Body of pancreas (tissue), 4 donors: ENCODE data around the gene BCL3. TPM values are rescaled to one million over a fixed set of nuclear protein-coding genes. Genes with fewer than 3 reads are reported as not detected.
A peak's percentile ranks its signal among the peaks of the same experiment; 100 is the strongest.

Experiments used
- ATAC-seq: fragments of 150-250 bp; one replicate; pipeline ENCODE4 v1.9.1; 2016
- DNase-seq, 4 donors: peaks; one replicate each; pipeline ENCODE4 v3.0.0-alpha.2; 2019
- H3K27ac ChIP-seq, 4 donors: fragments of 200-600 bp; sonication (generic); 1 replicate in 3 of 4; 2 replicates in 1 of 4; pipeline versions ENCODE4 v1.5.1 to v1.6.1; 2016 to 2019; ENCODE audit warnings: mild to moderate bottlenecking in 1 of 4, mixed read lengths in 1 of 4, moderate library complexity in 1 of 4
- H3K27me3 ChIP-seq, 2 donors: fragments of 200-600 bp; sonication (generic); one replicate each; pipeline ENCODE4 v1.6.0; 2016; ENCODE audit warnings: mild to moderate bottlenecking in 1 of 2
- H3K36me3 ChIP-seq, 2 donors: fragments of 200-600 bp; sonication (generic); replicated peaks in 1 of 2; 2 replicates each; pipeline ENCODE4 v1.5.1; 2016; ENCODE audit warnings: low read depth in 2 of 2; ENCODE audit not compliant: insufficient read depth in 1 of 2
- H3K4me1 ChIP-seq: fragments of 200-600 bp; sonication (generic); one replicate; pipeline ENCODE4 v1.6.0; 2016
- H3K4me3 ChIP-seq, 2 donors: fragments of 200-600 bp; sonication (generic); 1 replicate in 1 of 2; 2 replicates in 1 of 2; pipeline ENCODE4 v1.5.1; 2016 to 2019
- H3K9me3 ChIP-seq, 3 donors: fragments of 200-600 bp; sonication (generic); 1 replicate in 2 of 3; 2 replicates in 1 of 3; pipeline ENCODE4 v1.5.1; 2016
- POLR2A ChIP-seq, 3 donors: fragments of 450-650 bp; IDR thresholded peaks; one replicate each; pipeline ENCODE4 v1.6.1; 2016; ENCODE audit warnings: antibody characterized with exemption in 3 of 3, mild to moderate bottlenecking in 2 of 3
- WGBS, 2 donors: methylation state at CpG; one replicate each; pipeline ENCODE4 v1.1.5; 2017; 5-methylcytosine and 5-hydroxymethylcytosine counted together
- intact Hi-C: fragments of 100-400 bp; cut with DNase I; formaldehyde crosslinking; loops from one replicate; pipeline ENCODE4 v1.15.1; 2023
- total RNA-seq, 2 donors: library from RNA; depleted of rRNA; stranded (reverse); fragments of >200 nt; gene quantifications; one replicate each; pipeline ENCODE4 v1.1.0, GENCODE V29; 2016
- TF ChIP-seq, protein P1 (sequence below), 7 experiments: fragments of 450-650 bp in 4 of 7; fragments of 200-600 bp in 3 of 7; sonication (generic) in 3 of 7; IDR thresholded peaks; one replicate each; pipeline ENCODE4 v1.5.1; 2016 to 2019; ENCODE audit warnings: antibody characterized with exemption in 7 of 7

The BCL3 gene
- total RNA-seq, 2 donors from 2014 or later = 26.2 to 72.5 TPM

DNA sequence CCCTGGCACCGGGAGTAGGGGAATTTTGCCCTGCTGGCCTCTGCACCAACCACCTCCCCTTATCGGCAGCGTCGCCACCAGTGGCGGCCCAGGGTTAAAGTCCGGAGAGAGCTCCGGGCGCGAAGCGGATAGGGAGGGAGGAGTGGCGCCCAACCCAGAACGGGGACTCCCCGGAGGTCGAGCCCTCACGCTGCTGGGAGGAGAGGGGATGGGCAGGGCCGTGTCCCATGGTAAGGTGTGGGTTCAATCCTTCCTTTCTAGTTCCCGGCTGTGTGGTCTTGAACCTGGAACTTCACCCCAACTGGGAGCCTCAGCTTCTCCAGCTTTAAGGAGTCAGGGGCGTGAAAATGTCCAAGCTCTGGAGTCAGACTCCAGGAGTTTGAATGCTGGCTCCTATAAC, 23.3 kb upstream of the BCL3 start:
- Histone ChIP-seq H3K4me3 (no peak overlapping the region), H3K4me1 (peaks cover 35% of the 10 kb centered on the region), H3K36me3 (no peaks in the 10 kb centered on the region), H3K27me3 (no peaks in the 10 kb centered on the region), H3K27ac (peak overlapping the region; percentile 70 to 86 (median 83)), H3K9me3 (no peaks in the 10 kb centered on the region)
- TF ChIP-seq, protein P1, sequence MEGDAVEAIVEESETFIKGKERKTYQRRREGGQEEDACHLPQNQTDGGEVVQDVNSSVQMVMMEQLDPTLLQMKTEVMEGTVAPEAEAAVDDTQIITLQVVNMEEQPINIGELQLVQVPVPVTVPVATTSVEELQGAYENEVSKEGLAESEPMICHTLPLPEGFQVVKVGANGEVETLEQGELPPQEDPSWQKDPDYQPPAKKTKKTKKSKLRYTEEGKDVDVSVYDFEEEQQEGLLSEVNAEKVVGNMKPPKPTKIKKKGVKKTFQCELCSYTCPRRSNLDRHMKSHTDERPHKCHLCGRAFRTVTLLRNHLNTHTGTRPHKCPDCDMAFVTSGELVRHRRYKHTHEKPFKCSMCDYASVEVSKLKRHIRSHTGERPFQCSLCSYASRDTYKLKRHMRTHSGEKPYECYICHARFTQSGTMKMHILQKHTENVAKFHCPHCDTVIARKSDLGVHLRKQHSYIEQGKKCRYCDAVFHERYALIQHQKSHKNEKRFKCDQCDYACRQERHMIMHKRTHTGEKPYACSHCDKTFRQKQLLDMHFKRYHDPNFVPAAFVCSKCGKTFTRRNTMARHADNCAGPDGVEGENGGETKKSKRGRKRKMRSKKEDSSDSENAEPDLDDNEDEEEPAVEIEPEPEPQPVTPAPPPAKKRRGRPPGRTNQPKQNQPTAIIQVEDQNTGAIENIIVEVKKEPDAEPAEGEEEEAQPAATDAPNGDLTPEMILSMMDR (IDR thresholded peaks at IDR 0.05) = peak in 2 of 7 experiments; percentile 15 to 20
- peak in 1 of 3 donors; percentile 33 for TF ChIP-seq POLR2A (IDR thresholded peaks at IDR 0.05)
- 4% methylated on average over 18 of the region's 18 CpGs; no CpG with 5 or more reads in 1 of the 2 donors for WGBS, 2 donors
- intact Hi-C loops = loop anchor here (5.0 kb wide), 1 partner anchor 37 kb away; no protein-coding TSS in a partner anchor
- peak; percentile 88 for ATAC-seq
- peak; percentile 82 to 90 (median 86) for DNase-seq

DNA sequence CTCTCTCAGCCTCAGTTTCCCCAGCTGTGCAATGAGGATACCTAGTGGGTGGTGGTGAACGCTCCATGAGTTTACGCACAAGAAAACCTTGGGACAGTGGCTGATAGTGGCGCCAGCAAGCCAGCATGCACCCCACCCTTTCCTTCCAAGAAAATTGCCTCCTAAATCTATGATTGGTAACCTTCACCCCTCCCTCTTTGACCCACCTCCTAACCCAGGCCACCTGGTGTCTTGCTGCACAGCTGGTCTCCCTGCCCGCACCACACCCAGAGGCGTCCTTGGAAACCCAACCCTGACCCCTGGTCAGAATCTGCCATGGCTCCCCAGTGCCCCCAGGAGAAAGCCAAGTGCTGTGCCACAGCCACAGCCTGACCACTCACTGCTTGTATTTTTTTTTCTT, 22.8 kb upstream of the BCL3 start:
- H3K27ac ChIP-seq = peak overlapping the region; percentile 70 to 86 (median 83)
- no peak for TF ChIP-seq POLR2A (IDR thresholded peaks at IDR 0.05)
- TF ChIP-seq, protein P1 (IDR thresholded peaks at IDR 0.05) = no peak
- no peaks in the 10 kb centered on the region for H3K9me3 ChIP-seq
- intact Hi-C loops = loop anchor here (5.0 kb wide), 1 partner anchor 37 kb away; no protein-coding TSS in a partner anchor
- H3K36me3 ChIP-seq = no peaks in the 10 kb centered on the region
- no peaks in the 10 kb centered on the region for H3K27me3 ChIP-seq
- H3K4me1 ChIP-seq = peaks cover 32% of the 10 kb centered on the region
- DNase-seq = peak in 3 of 4 donors; percentile 25 to 44 (median 29)
- H3K4me3 ChIP-seq = no peak overlapping the region
- no peak for ATAC-seq
- WGBS, 2 donors = 33 to 44% methylated on average over 4 to 5 of the region's 5 CpGs

DNA sequence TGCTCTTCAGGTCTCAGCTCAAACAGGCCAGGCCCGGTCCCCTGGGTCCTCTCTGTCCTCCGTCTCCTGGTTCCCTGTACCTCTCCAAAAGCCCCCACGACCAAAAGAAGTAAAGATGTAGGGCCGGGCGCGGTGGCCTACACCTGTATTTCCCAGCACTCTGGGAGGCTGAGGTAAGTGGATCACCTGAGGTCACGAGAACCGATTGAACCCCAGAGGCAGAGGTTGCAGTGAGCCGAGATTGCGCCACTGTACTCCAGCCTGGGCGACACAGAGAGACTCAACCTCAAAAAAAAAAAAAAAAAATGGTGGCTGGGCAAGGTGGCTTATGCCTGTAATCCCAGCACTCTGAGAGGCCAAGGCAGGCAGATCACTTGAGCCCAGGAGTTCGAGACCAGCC, 22.0 kb upstream of the BCL3 start:
- intact Hi-C loops = loop anchor here (5.0 kb wide), 1 partner anchor 36 kb away; no protein-coding TSS in a partner anchor
- DNase-seq = no peak
- no peaks in the 10 kb centered on the region for H3K27me3 ChIP-seq
- no peaks in the 10 kb centered on the region for H3K9me3 ChIP-seq
- no peaks in the 10 kb centered on the region for H3K36me3 ChIP-seq
- 77 to 78% methylated on average over 12 of the region's 12 CpGs for WGBS, 2 donors
- H3K27ac ChIP-seq = peak overlapping the region in 1 of 4 donors; percentile 84
- H3K4me3 ChIP-seq = no peak overlapping the region
- no peak for ATAC-seq
- TF ChIP-seq, protein P1 (IDR thresholded peaks at IDR 0.05) = no peak
- TF ChIP-seq POLR2A (IDR thresholded peaks at IDR 0.05) = no peak
- peaks cover 32% of the 10 kb centered on the region for H3K4me1 ChIP-seq

DNA sequence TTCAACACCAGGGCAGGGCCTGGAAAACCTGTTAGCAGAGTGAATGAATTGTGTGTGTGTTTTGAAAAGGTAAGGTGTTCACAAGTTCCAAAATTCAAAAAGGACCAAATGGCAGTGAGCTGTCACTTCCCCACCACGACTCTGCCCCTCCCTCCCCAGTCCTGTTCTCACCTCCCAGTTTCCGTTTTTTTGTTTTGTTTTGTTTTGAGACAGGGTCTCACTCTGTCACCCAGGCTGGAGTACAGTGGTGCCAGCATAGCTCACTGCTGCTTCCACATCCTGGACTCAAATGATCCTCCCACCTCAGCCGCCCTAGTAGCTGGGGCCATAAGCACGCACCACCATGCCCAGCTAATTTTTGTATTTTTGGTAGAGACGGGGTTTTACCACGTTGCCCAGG, 20.3 kb upstream of the BCL3 start:
- Histone ChIP-seq H3K27ac (no peak overlapping the region), H3K9me3 (no peaks in the 10 kb centered on the region), H3K36me3 (no peaks in the 10 kb centered on the region), H3K4me1 (peaks cover 32% of the 10 kb centered on the region), H3K27me3 (no peaks in the 10 kb centered on the region), H3K4me3 (no peak overlapping the region)
- DNase-seq (no peak), ATAC-seq (no peak)
- no peak for TF ChIP-seq POLR2A (IDR thresholded peaks at IDR 0.05)
- TF ChIP-seq, protein P1 (IDR thresholded peaks at IDR 0.05) = no peak
- intact Hi-C loops = loop anchor here (5.0 kb wide), 1 partner anchor 34 kb away; no protein-coding TSS in a partner anchor
- 76 to 80% methylated on average over 6 of the region's 6 CpGs for WGBS, 2 donors

DNA sequence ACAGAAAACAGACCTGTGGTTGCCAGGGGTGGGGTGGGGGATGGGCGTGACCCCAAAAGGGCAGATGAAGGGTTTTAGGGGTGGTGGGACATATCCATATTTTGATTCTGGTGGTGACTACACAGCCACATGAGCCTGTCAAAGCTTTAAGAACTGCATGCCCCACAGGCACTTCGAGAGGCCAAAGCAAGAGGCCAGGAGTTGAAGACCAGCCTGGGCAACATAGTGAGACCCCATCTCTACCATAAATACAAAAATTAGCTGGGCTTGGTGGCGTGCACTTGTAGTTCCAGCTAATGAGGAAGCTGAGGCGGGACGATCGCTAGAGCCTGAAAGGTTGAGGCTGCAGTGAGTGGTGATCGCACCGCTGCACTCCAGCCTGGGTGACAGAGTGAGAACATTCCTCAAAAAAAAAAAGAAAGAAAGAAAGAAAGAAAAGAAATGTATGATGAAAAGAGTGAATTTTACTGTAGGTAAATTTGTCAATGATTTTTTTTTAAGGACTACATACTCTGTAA, 18.9 kb upstream of the BCL3 start:
- DNase-seq (no peak), ATAC-seq (no peak)
- H3K27ac ChIP-seq = no peak overlapping the region
- no peak for TF ChIP-seq POLR2A (IDR thresholded peaks at IDR 0.05)
- TF ChIP-seq, protein P1 (IDR thresholded peaks at IDR 0.05) = no peak
- 82 to 88% methylated on average over 8 of the region's 8 CpGs for WGBS, 2 donors
- peaks cover 18% of the 10 kb centered on the region for H3K4me1 ChIP-seq
- no peaks in the 10 kb centered on the region for H3K36me3 ChIP-seq
- H3K4me3 ChIP-seq = no peak overlapping the region
- H3K9me3 ChIP-seq = no peaks in the 10 kb centered on the region
- no peaks in the 10 kb centered on the region for H3K27me3 ChIP-seq
- intact Hi-C loops = loop anchor here (5.0 kb wide), 1 partner anchor 33 kb away; no protein-coding TSS in a partner anchor
